ENCODE results near the gene PPP1R1C.

Gene PPP1R1C

DNA sequence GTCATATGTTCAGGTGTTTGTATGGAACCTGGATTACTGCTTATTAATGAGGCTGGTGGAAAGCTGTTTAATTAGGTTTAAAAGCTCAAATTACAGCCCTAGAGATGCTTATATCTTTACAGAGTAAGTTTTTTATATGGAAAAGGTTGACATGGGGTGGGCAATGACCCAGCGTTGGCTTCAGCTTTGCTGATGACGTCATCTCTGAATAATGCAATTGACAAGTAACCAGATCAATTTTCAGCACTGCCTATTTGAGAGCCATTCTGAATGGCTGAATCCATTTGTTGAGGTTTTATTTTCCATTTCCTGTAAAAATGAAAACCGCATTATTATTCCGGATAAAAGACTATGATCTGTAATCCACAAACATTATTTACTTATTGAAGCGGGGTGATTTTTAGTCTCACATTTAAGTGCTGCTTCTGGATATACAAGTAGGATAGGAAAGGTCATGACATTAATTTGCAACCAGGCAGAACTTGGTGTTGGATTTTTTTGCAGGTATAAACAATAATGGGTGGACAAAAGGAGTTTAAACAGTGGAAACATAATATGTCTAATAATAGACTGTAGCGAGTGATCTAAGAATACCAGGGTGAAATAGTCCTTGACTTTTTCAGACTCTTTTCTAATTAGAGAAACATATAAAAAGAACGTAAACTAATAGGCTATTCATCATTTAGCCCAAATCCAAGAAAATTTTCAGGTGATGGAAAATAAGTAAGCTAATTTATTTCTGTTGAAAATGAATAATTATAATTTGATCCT, 2.7 kb downstream of the PPP1R1C start:
- TF ChIP-seq, protein P1, sequence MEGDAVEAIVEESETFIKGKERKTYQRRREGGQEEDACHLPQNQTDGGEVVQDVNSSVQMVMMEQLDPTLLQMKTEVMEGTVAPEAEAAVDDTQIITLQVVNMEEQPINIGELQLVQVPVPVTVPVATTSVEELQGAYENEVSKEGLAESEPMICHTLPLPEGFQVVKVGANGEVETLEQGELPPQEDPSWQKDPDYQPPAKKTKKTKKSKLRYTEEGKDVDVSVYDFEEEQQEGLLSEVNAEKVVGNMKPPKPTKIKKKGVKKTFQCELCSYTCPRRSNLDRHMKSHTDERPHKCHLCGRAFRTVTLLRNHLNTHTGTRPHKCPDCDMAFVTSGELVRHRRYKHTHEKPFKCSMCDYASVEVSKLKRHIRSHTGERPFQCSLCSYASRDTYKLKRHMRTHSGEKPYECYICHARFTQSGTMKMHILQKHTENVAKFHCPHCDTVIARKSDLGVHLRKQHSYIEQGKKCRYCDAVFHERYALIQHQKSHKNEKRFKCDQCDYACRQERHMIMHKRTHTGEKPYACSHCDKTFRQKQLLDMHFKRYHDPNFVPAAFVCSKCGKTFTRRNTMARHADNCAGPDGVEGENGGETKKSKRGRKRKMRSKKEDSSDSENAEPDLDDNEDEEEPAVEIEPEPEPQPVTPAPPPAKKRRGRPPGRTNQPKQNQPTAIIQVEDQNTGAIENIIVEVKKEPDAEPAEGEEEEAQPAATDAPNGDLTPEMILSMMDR (IDR thresholded peaks at IDR 0.05; ENCODE audit: insufficient read depth, low read length, missing control alignments): no peak
- POLR2A ChIA-PET: no interaction called here
- DNase-seq (ENCODE audit: low read depth, low spot score): no peak
- no peak overlapping the region for H3K4me3 ChIP-seq (ENCODE audit: low read depth, low read length)
- CTCF ChIA-PET: interaction anchor here (1.1 to 1.2 kb wide), 2 partner anchors 10 to 35 kb away, joined by 3 read pairs; no protein-coding TSS in a partner anchor

DNA sequence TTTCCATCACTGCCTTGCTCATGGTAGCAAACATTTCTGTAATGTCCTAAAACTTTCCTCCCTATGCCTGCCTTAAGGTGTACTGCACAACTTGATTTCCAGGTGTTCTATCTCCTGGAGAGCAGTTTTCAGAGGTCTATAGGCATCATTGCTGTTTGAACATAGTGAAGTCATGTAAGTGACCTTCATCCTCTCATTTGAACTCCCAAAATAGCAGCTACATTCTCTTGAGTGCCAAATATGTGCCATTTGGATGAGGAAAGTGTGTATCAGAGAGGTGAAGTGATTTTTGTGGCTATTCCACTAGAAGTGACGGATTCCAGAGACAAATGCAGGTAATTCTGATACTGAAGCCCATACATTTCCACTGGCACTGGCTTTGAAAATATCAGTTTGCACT, 3.4 kb downstream of the PPP1R1C start:
- POLR2A ChIA-PET: no interaction called here
- CTCF ChIA-PET: no interaction called here
- no peak overlapping the region for H3K4me3 ChIP-seq (ENCODE audit: low read depth, low read length)

DNA sequence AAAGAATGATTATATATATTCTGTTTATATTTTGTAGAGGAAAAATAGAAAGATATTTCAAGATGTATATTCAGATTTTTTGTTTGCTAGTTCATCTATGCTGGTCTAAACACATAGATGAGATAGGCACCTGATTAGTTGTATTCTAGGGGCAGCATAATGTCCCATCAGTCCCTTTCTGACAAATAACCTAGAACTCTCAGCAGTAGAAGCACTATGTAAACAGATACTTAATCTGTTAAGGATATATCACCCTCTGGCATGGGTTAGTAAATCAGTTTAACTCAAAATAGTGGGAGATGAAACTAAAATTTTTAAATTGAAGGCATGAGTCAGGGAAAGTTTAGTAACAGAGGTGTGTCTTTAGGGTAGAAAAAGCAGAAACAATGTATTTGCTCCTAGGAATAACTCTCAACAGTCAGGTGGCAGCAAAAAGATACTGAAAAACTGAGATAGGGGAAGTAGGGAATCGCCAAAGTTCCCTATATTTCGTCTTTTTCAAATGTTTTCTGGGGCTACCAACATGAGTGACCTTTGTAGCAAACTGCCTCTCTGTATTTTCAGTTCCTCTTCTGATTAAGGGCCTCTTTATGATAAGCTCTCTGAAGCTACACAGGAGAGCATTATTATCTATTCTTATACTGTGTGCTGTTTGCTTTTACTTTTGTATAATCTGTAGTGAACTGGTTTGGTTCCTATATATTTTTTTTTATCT, 5.7 kb downstream of the PPP1R1C start:
- POLR2A ChIA-PET: no interaction called here
- CTCF ChIA-PET: no interaction called here
- TF ChIP-seq, protein P1 (IDR thresholded peaks at IDR 0.05; ENCODE audit: insufficient read depth, low read length, missing control alignments): no peak
- no peak for DNase-seq (ENCODE audit: low read depth, low spot score)
- no peak overlapping the region for H3K4me3 ChIP-seq (ENCODE audit: low read depth, low read length)

More for the DNA sequence above, 3.4 kb downstream of the PPP1R1C start:
- DNase-seq (ENCODE audit: low read depth, low spot score): no peak
- TF ChIP-seq, protein P1 (IDR thresholded peaks at IDR 0.05; ENCODE audit: insufficient read depth, low read length, missing control alignments): no peak

DNA sequence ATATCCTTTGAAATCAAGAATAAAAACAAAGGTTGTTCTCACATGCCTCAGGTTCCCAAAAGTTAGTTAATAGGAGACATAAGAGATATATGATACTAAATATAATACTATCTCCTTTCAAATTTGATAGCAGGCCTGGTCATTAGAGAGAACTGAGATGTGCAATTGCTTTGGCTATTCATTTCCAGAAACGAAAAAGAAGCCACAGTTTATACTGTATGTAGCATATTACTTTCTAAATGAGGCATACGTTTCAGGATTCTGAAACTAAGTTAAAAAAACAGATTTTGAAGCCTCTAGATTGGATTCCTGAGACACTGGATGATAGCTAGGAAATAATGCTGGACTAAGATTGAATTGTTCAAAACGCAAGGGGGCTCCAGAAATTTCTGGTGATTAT, 7.1 kb downstream of the PPP1R1C start:
- CTCF ChIA-PET: interaction anchor here (0.6 to 1.0 kb wide), 2 partner anchors 12 to 85 kb away, joined by 3 read pairs; no protein-coding TSS in a partner anchor
- no peak overlapping the region for H3K4me3 ChIP-seq (ENCODE audit: low read depth, low read length)
- DNase-seq (ENCODE audit: low read depth, low spot score): no peak
- TF ChIP-seq, protein P1 (IDR thresholded peaks at IDR 0.05; ENCODE audit: insufficient read depth, low read length, missing control alignments): no peak
- POLR2A ChIA-PET: no interaction called here

DNA sequence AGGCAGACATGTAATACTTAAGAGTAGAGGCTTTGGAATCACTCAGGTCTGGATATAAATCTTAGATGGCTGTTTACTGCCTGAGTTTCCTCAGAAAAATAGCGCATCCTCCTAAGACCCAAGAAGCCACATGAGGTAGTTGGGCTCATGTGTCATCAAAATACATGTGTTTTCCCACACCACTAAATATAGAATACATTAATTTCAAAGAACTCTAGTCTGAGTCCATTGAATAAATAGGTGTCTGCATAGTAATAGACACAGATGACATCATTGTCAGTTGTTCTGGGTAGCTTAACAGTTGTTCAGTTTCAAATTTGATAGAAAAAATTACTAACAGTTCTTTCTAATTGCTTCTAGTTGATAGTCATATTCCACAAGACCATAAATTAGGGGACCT, 9.6 kb downstream of the PPP1R1C start:
- no peak for DNase-seq (ENCODE audit: low read depth, low spot score)
- H3K4me3 ChIP-seq (ENCODE audit: low read depth, low read length): no peak overlapping the region
- CTCF ChIA-PET: no interaction called here
- POLR2A ChIA-PET: no interaction called here
- TF ChIP-seq, protein P1 (IDR thresholded peaks at IDR 0.05; ENCODE audit: insufficient read depth, low read length, missing control alignments): no peak

Measured in AG04449 (cell line).